NCI-H2107 treated with DMSO at 0.1 percent for 48 hours (cell line): ENCODE results near the gene FANCC.
A peak's percentile ranks its signal among the peaks of the same experiment; 100 is the strongest.

Source experiments
- DNase-seq: peaks from one replicate; lab custom pipeline; 2025; ENCODE audit not compliant: unreplicated experiment; lab: John Stamatoyannopoulos, UW

The FANCC gene

GRCh38 chr9:95104581-95104960, 212.9 kb downstream of the FANCC start:
- no peak for DNase-seq

GRCh38 chr9:95103871-95104580, 213.5 kb downstream of the FANCC start:
- no peak for DNase-seq

- DNase-seq: no peak
These were observed 214.2 kb downstream of the FANCC start for GRCh38 chr9:95103281-95103771.

- DNase-seq: no peak
These were observed 214.9 kb downstream of the FANCC start for GRCh38 chr9:95102572-95102971.

GRCh38 chr9:95102001-95102433, 215.5 kb downstream of the FANCC start:
- DNase-seq: peak; percentile 48

- no peak for DNase-seq
These were observed 216.2 kb downstream of the FANCC start for GRCh38 chr9:95101326-95101725.

- no peak for DNase-seq
These were observed 217.4 kb downstream of the FANCC start for GRCh38 chr9:95100071-95100627.

- DNase-seq: no peak
These were observed 218.0 kb downstream of the FANCC start for GRCh38 chr9:95099321-95100070.

GRCh38 chr9:95098391-95098921, 219.1 kb downstream of the FANCC start:
- no peak for DNase-seq

- DNase-seq: no peak
These were observed 220.2 kb downstream of the FANCC start for GRCh38 chr9:95097279-95097678.

- no peak for DNase-seq
These were observed 220.7 kb downstream of the FANCC start for GRCh38 chr9:95096807-95097206.

- no peak for DNase-seq
These were observed 221.1 kb downstream of the FANCC start for GRCh38 chr9:95096381-95096780.

- no peak for DNase-seq
These were observed 221.7 kb downstream of the FANCC start for GRCh38 chr9:95095641-95096355.

- no peak for DNase-seq
These were observed 223.5 kb downstream of the FANCC start for GRCh38 chr9:95094002-95094401.

- DNase-seq: no peak
These were observed 223.9 kb downstream of the FANCC start for GRCh38 chr9:95093586-95093985.

GRCh38 chr9:95092262-95093072, 225.0 kb downstream of the FANCC start:
- no peak for DNase-seq

- DNase-seq: no peak
These were observed 225.8 kb downstream of the FANCC start for GRCh38 chr9:95091601-95092261.

GRCh38 chr9:95090871-95091577, 226.5 kb downstream of the FANCC start:
- DNase-seq: no peak
